K562 (cell line): ENCODE data around the gene ZBTB48. TPM values are rescaled to one million over a fixed set of nuclear protein-coding genes. Genes with fewer than 3 reads are reported as not detected.
A peak's percentile ranks its signal among the peaks of the same experiment; 100 is the strongest.

Experiments used
- BDP1 ChIP-seq: IDR thresholded peaks from 3 replicates; pipeline ENCODE4 v1.6.1; 2011; ENCODE audit not compliant: insufficient read length, insufficient read depth
- CBFB ChIP-seq: sonication (generic); formaldehyde crosslinking; IDR thresholded peaks from 2 replicates; pipeline ENCODE4 v1.4.0; 2020; ENCODE audit warnings: mild to moderate bottlenecking, missing genetic modification reagents
- CREB3 ChIP-seq: fragments of 450-650 bp; conservative IDR thresholded peaks from 2 replicates; pipeline ENCODE4 v1.6.1; 2016; ENCODE audit warnings: missing genetic modification characterization, low read depth, mild to moderate bottlenecking, missing compliant biosample characterization, moderate library complexity
- CUX1 ChIP-seq: fragments of 200-800 bp; sonication (Bioruptor generic); IDR thresholded peaks from 2 replicates; pipeline ENCODE4 v1.6.1; 2016; ENCODE audit warnings: missing genetic modification characterization, missing compliant biosample characterization
- ERF ChIP-seq: fragments of 450-650 bp; formaldehyde crosslinking; IDR thresholded peaks from 2 replicates; pipeline ENCODE4 v1.4.0; 2020; ENCODE audit warnings: mild to moderate bottlenecking, mixed read lengths
- ID3 ChIP-seq, 2 experiments: fragments of 250-450 bp in 1 of 2; fragments of 450-650 bp in 1 of 2; sonication (Bioruptor Pico) in 1 of 2; IDR thresholded peaks; 2 replicates each; pipeline versions ENCODE4 v1.6.1 to v1.8.0; 2016 to 2021; ENCODE audit warnings: mild to moderate bottlenecking in 2 of 2, moderate library complexity in 2 of 2, missing compliant biosample characterization in 1 of 2, missing genetic modification characterization in 1 of 2
- KLF10 ChIP-seq: fragments of 250-450 bp; sonication (Bioruptor Pico); IDR thresholded peaks from 2 replicates; pipeline ENCODE4 v1.6.1; 2021; ENCODE audit warnings: matching md5 sums
- MYC ChIP-seq, 2 experiments: fragments of 250-450 bp in 1 of 2; sonication (Bioruptor Pico) in 1 of 2; IDR thresholded peaks; 2 replicates each; pipeline versions ENCODE4 v1.5.1 to v1.6.1; 2012 to 2021; ENCODE audit warnings: low read depth in 2 of 2, borderline replicate concordance in 1 of 2, improper control_type of control experiment in 1 of 2, low read length in 1 of 2, mild to moderate bottlenecking in 1 of 2, moderate library complexity in 1 of 2
- PURB ChIP-seq: sonication (generic); formaldehyde crosslinking; IDR thresholded peaks from 2 replicates; pipeline ENCODE4 v1.9.0; 2021; ENCODE audit warnings: low read depth, mild to moderate bottlenecking, missing genetic modification reagents
- RBM39 ChIP-seq: fragments of 200-400 bp; formaldehyde crosslinking; optimal IDR thresholded peaks from 2 replicates; pipeline ENCODE3; 2018; ENCODE audit warnings: low read depth, low read length
- TSC22D4 ChIP-seq: fragments of 450-650 bp; IDR thresholded peaks from 2 replicates; pipeline ENCODE4 v1.6.1; 2016; ENCODE audit warnings: missing genetic modification characterization, missing biosample characterization, control low read depth
- ZNF175 ChIP-seq: fragments of 200-800 bp; sonication (Bioruptor generic); IDR thresholded peaks from 2 replicates; pipeline ENCODE4 v1.6.1; 2016; ENCODE audit warnings: low read depth, mild to moderate bottlenecking, missing genetic modification characterization, missing compliant biosample characterization
- ZNF511 ChIP-seq: sonication (generic); formaldehyde crosslinking; IDR thresholded peaks from 2 replicates; pipeline ENCODE4 v1.8.0; 2022; ENCODE audit warnings: mild to moderate bottlenecking, missing genetic modification reagents
- ZNF644 ChIP-seq: fragments of 200-800 bp; sonication (Bioruptor generic); IDR thresholded peaks from 2 replicates; pipeline ENCODE4 v1.6.1; 2016; ENCODE audit warnings: low read depth, missing genetic modification characterization, missing compliant biosample characterization
- ZNF740 ChIP-seq, 3 experiments: fragments of 200-800 bp in 1 of 3; sonication (Bioruptor generic) in 1 of 3; sonication (generic) in 1 of 3; formaldehyde crosslinking in 1 of 3; IDR thresholded peaks; 2 replicates each; pipeline versions ENCODE4 v1.6.1 to v1.8.0; 2016 to 2022; ENCODE audit warnings: mild to moderate bottlenecking in 2 of 3, missing compliant biosample characterization in 2 of 3, missing genetic modification characterization in 2 of 3, missing genetic modification reagents in 1 of 3
- polyA plus RNA-seq, 8 experiments: library from polyadenylated mRNA; depleted of rRNA in 4 of 8; stranded (reverse) in 5 of 8; unstranded in 3 of 8; fragments of >200 nt; fragmentation: Nextera tagmentation in 2 of 8; fragmentation: Illumina TruSeq in 1 of 8; extraction: Ambion mirVana in 2 of 8; extraction: Trizol in 1 of 8; gene quantifications; 2 replicates each; pipeline versions ENCODE4 v1.2.1 to v1.2.3, GENCODE V29; 2011 to 2014; ENCODE audit warnings: inconsistent platforms in 1 of 8, missing spikeins in 1 of 8
- total RNA-seq, 7 experiments: library from RNA; depleted of rRNA in 6 of 7; stranded (reverse); fragments of >200 nt in 6 of 7; fragmentation: Illumina TruSeq in 2 of 7; extraction: Trizol in 2 of 7; gene quantifications; 2 replicates each; pipeline versions ENCODE4 v1.2.1 to v1.2.3, GENCODE V29; 2011 to 2021; ENCODE audit warnings: low replicate concordance in 1 of 7

The ZBTB48 gene
- total and polyA plus RNA-seq, 9 of the 15 experiments (the other 6 are each of a cell fraction or from before 2014, with no cell fraction given): 1.9 to 66.9 (median 29.5) TPM

- TF ChIP-seq CREB3 (tag): peak; percentile 94
- no peak for TF ChIP-seq PURB
- TF ChIP-seq ZNF175 (CRISPR knock-in tag): peak; percentile 94
- peak; percentile 95 for TF ChIP-seq CUX1 (CRISPR knock-in tag)
- peak; percentile 70; the same call in 1 of the 2 replicates for TF ChIP-seq ZNF644 (tag)
- TF ChIP-seq CBFB (CRISPR knock-in tag): 0 out of 2 replicates have a peak, but pooled peaks have one; percentile 5
- peak; percentile 29; the same call in 1 of the 2 replicates for TF ChIP-seq KLF10
- TF ChIP-seq MYC (IDR thresholded peaks at IDR 0.05; ENCODE audit: low read depth, low read length): peak; percentile 100
- peak; percentile 99 for TF ChIP-seq MYC (CRISPR knock-in tag; IDR thresholded peaks at IDR 0.05; ENCODE audit: borderline replicate concordance, low read depth)
- no peak for TF ChIP-seq RBM39
- no peak; the same call in 1 of the 2 replicates for TF ChIP-seq ID3 (CRISPR knock-in tag; IDR thresholded peaks at IDR 0.05)
- TF ChIP-seq ID3 (tag; IDR thresholded peaks at IDR 0.05): peak; percentile 96
- TF ChIP-seq TSC22D4 (tag): no peak
- no peak for TF ChIP-seq BDP1
- no peak for TF ChIP-seq ZNF740 (CRISPR knock-in tag; IDR thresholded peaks at IDR 0.05)
- peak in 1 of 2 experiments; percentile 53; a peak in 1 of 4 replicates for TF ChIP-seq ZNF740 (tag; IDR thresholded peaks at IDR 0.05)
- 0 out of 2 replicates have a peak, but pooled peaks have one; percentile 28 for TF ChIP-seq ERF (CRISPR knock-in tag)
- peak; percentile 54; the same call in 1 of the 2 replicates for TF ChIP-seq ZNF511 (CRISPR knock-in tag)
Observed at GRCh38 chr1:6603915-6604558, 24.2 kb downstream of the ZBTB48 start (continued).
